GM19025 (cell line): Measurements from ENCODE around the gene CCDC70.
"Not testable (repeated sequence)": the region's sequence is repeated elsewhere in the genome, so short reads cannot be mapped to it uniquely, and the experiment has no call there.

Experiments used
- ATAC-seq: cut with Tn5 transposase; IDR thresholded peaks from one replicate; pipeline ENCODE4 v1.9.1; 2021; ENCODE audit warnings: mild to moderate bottlenecking, low read depth, moderate library complexity; ENCODE audit not compliant: unreplicated experiment

Gene CCDC70

DNA sequence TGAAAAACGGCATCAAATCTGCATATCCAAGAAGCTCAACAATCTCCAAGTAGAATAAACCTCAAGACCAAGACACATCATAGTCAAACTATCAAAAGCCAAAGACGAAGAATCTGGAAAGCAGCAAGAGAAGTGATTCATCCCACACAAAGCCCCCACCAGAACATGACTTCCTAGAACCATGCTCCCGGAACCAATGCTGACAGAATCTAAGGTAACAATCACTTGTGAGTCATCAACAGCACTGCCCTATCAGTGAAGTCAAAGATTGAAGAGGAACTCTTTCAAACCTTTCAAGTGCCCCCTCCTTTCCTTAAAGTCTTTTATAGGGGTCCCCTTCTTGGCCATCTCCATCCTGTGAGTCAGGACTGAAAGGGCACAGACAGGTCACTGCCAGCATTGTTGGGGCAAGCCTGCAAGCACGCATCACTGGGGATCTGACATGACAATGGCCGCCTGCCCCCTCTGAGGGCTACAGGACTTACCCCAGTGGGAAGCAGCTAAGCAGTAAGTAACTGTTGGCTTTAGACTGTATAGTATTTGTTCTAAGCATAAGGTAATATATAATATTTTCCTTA, at the start of gene CCDC70:
Gene CCDC70, plus strand, starts transcription at position 247 of the 578 bp plus-strand sequence. CDS start 3,443 bp downstream, outside the sequence.
- no peak for ATAC-seq

- no peak for ATAC-seq
These were observed 47.7 kb upstream of the CCDC70 start for GRCh38 chr13:51814071-51814470.

GRCh38 chr13:51814825-51815650, 46.7 kb upstream of the CCDC70 start:
- ATAC-seq: peak; percentile 70

- ATAC-seq: no peak
These were observed 45.9 kb upstream of the CCDC70 start for GRCh38 chr13:51815848-51816247.

GRCh38 chr13:51816604-51817249, 45.0 kb upstream of the CCDC70 start:
- no peak for ATAC-seq

DNA sequence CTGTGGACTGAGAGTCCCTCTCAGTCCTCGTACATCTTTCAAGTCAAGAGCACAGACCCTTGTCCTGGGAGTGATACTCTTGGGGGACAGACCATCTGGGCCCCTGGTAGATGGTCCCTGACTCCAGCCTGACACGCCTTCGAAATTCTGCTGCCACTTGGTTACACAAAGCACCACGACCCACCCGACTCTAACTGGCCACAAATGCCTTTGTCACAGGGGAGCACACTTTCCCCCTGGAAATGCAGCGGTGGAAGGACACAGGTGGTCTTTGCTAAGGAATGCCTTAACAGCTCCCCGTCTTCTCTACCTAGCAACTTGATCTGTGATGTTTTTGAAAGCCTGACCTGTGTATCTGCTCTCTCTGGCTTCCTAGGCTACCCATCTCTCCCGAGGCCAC, 44.1 kb upstream of the CCDC70 start:
- no peak for ATAC-seq

GRCh38 chr13:51818276-51818675, 43.5 kb upstream of the CCDC70 start:
- no peak for ATAC-seq

DNA sequence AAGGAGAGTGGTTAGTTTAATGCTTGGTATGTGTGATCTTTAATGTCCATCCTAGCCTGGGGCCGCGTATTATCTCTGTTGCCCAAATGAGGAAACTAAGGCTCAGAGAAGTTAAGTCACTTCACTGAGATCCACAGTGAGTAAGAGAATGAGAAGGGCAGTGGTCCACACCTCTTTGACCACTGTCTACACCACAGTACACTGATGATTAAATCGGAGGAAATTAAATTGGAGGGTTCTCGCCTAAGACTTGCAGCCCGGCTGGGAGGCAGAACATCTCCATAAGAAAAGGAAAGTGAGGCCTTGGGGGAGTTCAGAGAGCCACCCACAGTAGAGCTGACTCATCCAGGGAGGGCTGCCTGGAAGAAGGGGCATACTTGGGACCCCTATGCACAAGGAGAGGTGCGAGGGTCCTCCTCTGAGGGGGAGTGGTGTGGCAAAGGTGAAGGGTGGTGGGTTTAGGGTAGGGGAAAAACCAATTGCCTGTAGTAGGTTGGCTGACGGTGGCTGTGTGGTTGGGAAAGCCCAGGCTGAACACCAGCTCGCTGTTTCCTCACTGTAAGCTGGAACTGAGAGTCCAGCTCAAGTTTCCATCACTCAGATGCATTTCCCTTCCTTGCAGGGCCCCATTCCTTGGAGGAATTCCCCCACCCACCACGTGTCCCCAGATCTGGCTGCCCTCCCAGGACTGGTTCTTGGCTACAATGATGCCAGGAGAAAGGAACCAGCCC, 42.8 kb upstream of the CCDC70 start:
- no peak for ATAC-seq

GRCh38 chr13:51819544-51819943, 42.2 kb upstream of the CCDC70 start:
- no peak for ATAC-seq

- no peak for ATAC-seq
These were observed 41.7 kb upstream of the CCDC70 start for GRCh38 chr13:51820016-51820597.

GRCh38 chr13:51821606-51822005, 40.2 kb upstream of the CCDC70 start:
- no peak for ATAC-seq

GRCh38 chr13:51822106-51822815, 39.5 kb upstream of the CCDC70 start:
- ATAC-seq: no peak

- ATAC-seq: no peak
These were observed 38.4 kb upstream of the CCDC70 start for GRCh38 chr13:51823359-51823758.

GRCh38 chr13:51823863-51824262, 37.9 kb upstream of the CCDC70 start:
- no peak for ATAC-seq

GRCh38 chr13:51824712-51825111, 37.1 kb upstream of the CCDC70 start:
- not testable (repeated sequence) for ATAC-seq

GRCh38 chr13:51825165-51825592, 36.6 kb upstream of the CCDC70 start:
- no peak for ATAC-seq

- ATAC-seq: no peak
These were observed 36.0 kb upstream of the CCDC70 start for GRCh38 chr13:51825681-51826254.

DNA sequence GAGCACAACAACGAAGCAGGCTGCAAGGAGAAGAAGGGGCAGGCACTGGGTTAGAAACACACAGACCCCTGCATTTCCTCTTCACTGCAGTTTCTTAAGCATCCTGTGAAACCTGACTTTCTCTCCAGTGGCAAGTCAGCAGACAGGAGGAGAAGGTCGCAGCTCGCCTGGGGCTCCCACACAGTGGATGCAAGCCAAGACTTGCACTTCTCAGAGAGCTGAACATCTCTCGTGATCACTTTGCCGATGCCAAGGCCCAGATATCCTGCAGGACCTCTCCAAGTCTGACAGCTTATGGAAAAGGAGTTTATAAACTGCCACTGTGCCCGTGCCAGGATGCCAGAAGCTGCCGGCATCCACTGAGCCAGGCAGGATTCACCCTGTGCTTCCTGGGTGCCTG, 35.2 kb upstream of the CCDC70 start:
- ATAC-seq: no peak

GRCh38 chr13:51827254-51827653, 34.5 kb upstream of the CCDC70 start:
- no peak for ATAC-seq
